Lower leg skin (tissue), 4 donors: ENCODE data around the gene PDE4A. TPM values are rescaled to one million over a fixed set of nuclear protein-coding genes. Genes with fewer than 3 reads are reported as not detected.
A peak's percentile ranks its signal among the peaks of the same experiment; 100 is the strongest.

ENCODE experiments used
- DNase-seq, 2 donors: peaks; one replicate each; pipeline ENCODE4 v3.0.0-alpha.2; 2019; ENCODE audit warnings: low spot score in 2 of 2
- H3K4me3 ChIP-seq: fragments of 200-600 bp; sonication (generic); 2 replicates; pipeline ENCODE4 v1.5.1; 2017; ENCODE audit warnings: mild to moderate bottlenecking, low read depth; ENCODE audit not compliant: poor library complexity, severe bottlenecking
- CTCF ChIP-seq, 3 donors: fragments of 450-650 bp; IDR thresholded peaks; one replicate each; pipeline ENCODE4 v1.5.1; 2016; ENCODE audit warnings: antibody characterized with exemption in 3 of 3, mild to moderate bottlenecking in 3 of 3, moderate library complexity in 2 of 3
- POLR2A ChIP-seq, 2 donors: fragments of 450-650 bp; IDR thresholded peaks; one replicate each; pipeline ENCODE4 v1.6.1; 2016 to 2017; ENCODE audit warnings: antibody characterized with exemption in 2 of 2, mild to moderate bottlenecking in 1 of 2, moderate library complexity in 1 of 2
- WGBS, 2 donors: methylation state at CpG; one replicate each; pipeline ENCODE4 v1.1.5; 2018; 5-methylcytosine and 5-hydroxymethylcytosine counted together
- intact Hi-C: fragments of 100-400 bp; cut with DNase I; formaldehyde crosslinking; loops from one replicate; pipeline ENCODE4 v1.15.0; 2023; ENCODE audit warnings: low total_unique reads
- total RNA-seq, 4 donors: library from RNA; depleted of rRNA; stranded (reverse); fragments of >200 nt; gene quantifications; one replicate each; pipeline ENCODE4 v1.1.0, GENCODE V29; 2016

Gene PDE4A
- total RNA-seq, 4 donors from 2014 or later = 4.1 to 6.8 (median 5.7) TPM

- TF ChIP-seq POLR2A (IDR thresholded peaks at IDR 0.05) = no peak
- TF ChIP-seq CTCF (IDR thresholded peaks at IDR 0.05) = no peak
- 54 to 67% methylated on average over 6 of the region's 6 CpGs for WGBS, 2 donors
- no peak for DNase-seq
- intact Hi-C loops = no loop called here
- H3K4me3 ChIP-seq = no peak overlapping the region
Measured at GRCh38 chr19:10474962-10475451, 54.7 kb downstream of the PDE4A start.

- DNase-seq = no peak
- H3K4me3 ChIP-seq = no peak overlapping the region
- no peak for TF ChIP-seq POLR2A (IDR thresholded peaks at IDR 0.05)
- no peak for TF ChIP-seq CTCF (IDR thresholded peaks at IDR 0.05)
- WGBS, 2 donors = 21 to 31% methylated on average over 5 of the region's 5 CpGs
- intact Hi-C loops = no loop called here
Measured at GRCh38 chr19:10478476-10478875, 58.1 kb downstream of the PDE4A start.

- DNase-seq = peak; percentile 92 to 98
- H3K4me3 ChIP-seq = peak overlapping the region; percentile 13
- WGBS, 2 donors = 0 to 2% methylated on average over 19 to 36 of the region's 36 CpGs
- TF ChIP-seq CTCF (IDR thresholded peaks at IDR 0.05) = no peak
- no peak for TF ChIP-seq POLR2A (IDR thresholded peaks at IDR 0.05)
- intact Hi-C loops = no loop called here
Measured at GRCh38 chr19:10478903-10479384, 58.6 kb downstream of the PDE4A start.

GRCh38 chr19:10486551-10486950 lies 66.2 kb downstream of the PDE4A start:
- H3K4me3 ChIP-seq = no peak overlapping the region
- no peak for TF ChIP-seq CTCF (IDR thresholded peaks at IDR 0.05)
- TF ChIP-seq POLR2A (IDR thresholded peaks at IDR 0.05) = no peak
- intact Hi-C loops = no loop called here
- no peak for DNase-seq
- 85 to 86% methylated on average over 13 of the region's 13 CpGs for WGBS, 2 donors

GRCh38 chr19:10491472-10492047 lies 71.2 kb downstream of the PDE4A start:
- DNase-seq = no peak
- no peak for TF ChIP-seq POLR2A (IDR thresholded peaks at IDR 0.05)
- TF ChIP-seq CTCF (IDR thresholded peaks at IDR 0.05) = no peak
- WGBS, 2 donors = 96% methylated on average over 21 to 39 of the region's 43 CpGs
- H3K4me3 ChIP-seq = no peak overlapping the region
- intact Hi-C loops = loop anchor here (10.0 kb wide), 1 partner anchor 153 kb away; no protein-coding TSS in a partner anchor
